Skeletal muscle tissue (tissue), 4 donors: ENCODE measurements around the gene PPP1R14D. TPM values are rescaled to one million over a fixed set of nuclear protein-coding genes. Genes with fewer than 3 reads are reported as not detected.

Experiments
- H3K27ac ChIP-seq: one replicate; pipeline ENCODE4 v1.7.0; 2013; ENCODE audit warnings: mild to moderate bottlenecking, low read depth, low read length, inconsistent platforms
- H3K27me3 ChIP-seq, 3 donors: one replicate each; pipeline ENCODE4 v1.7.0; 2013; ENCODE audit warnings: low read length in 3 of 3; ENCODE audit not compliant: control insufficient read depth in 3 of 3, insufficient read depth in 3 of 3
- H3K36me3 ChIP-seq, 3 donors: one replicate each; pipeline ENCODE4 v1.7.0; 2013; ENCODE audit warnings: low read length in 3 of 3; ENCODE audit not compliant: control insufficient read depth in 3 of 3, insufficient read depth in 3 of 3
- H3K4me1 ChIP-seq, 3 donors: one replicate each; pipeline ENCODE4 v1.7.0; 2013; ENCODE audit warnings: low read length in 3 of 3, mild to moderate bottlenecking in 3 of 3; ENCODE audit not compliant: control insufficient read depth in 3 of 3, insufficient read depth in 3 of 3
- H3K4me3 ChIP-seq, 3 donors: one replicate each; pipeline ENCODE4 v1.7.0; 2013; ENCODE audit warnings: low read length in 3 of 3
- H3K9ac ChIP-seq, 3 donors: one replicate each; pipeline ENCODE4 v1.7.0; 2013; ENCODE audit warnings: low read length in 3 of 3, mild to moderate bottlenecking in 3 of 3, moderate library complexity in 2 of 3, low read depth in 1 of 3
- H3K9me3 ChIP-seq, 3 donors: one replicate each; pipeline ENCODE4 v1.7.0; 2013; ENCODE audit warnings: low read length in 3 of 3; ENCODE audit not compliant: control insufficient read depth in 3 of 3
- total RNA-seq: library from RNA; depleted of rRNA; stranded (reverse); fragments of >200 nt; gene quantifications from one replicate; pipeline ENCODE4 v1.2.3, GENCODE V29; 2014
- donor health status: Osteomylitis.

The PPP1R14D gene
- total RNA-seq, 1 donor from 2014 or later: not detected

DNA sequence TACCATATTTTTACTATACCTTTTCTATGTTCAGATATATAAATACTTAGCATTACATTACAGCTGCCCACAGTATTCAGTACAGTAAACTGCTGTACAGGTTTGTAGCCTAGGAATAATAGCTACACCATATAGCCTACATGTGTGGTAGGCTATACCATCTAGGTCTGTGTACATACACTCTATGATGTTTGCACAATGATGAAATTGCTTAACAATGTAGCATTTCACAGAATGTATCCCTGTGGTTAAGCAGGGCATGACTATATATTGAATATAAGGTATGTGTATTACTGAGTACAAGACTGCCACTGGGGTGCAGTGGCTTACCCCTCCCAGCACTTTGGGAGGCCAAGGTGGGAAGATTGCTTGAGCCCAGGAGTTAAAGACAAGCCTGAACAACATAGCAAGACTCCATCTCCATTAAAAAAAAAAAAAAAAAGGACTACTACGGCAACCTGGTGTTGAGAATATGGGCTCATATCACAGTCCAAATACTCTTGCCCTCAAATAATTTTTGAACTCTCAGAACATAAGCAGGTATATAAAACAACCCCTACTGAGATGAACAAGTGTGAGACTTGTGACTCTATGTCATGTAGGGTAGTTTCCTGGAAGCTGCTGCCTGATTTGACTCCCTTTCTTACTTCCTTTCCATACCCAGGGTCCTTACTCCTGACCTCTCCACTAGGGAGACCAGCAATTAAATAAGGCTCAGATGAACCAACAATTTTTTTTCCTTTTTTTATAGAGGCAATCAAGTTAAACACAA lies 4.8 kb downstream of the PPP1R14D start:
- Histone ChIP-seq H3K36me3 (no peaks in the 10 kb centered on the region), H3K27ac (no peak overlapping the region), H3K4me1 (no peaks in the 10 kb centered on the region), H3K4me3 (no peak overlapping the region), H3K27me3 (peaks cover 0 to 7% (median 5%) of the 10 kb centered on the region in 3 donors), H3K9ac (no peak overlapping the region), H3K9me3 (no peaks in the 10 kb centered on the region)

DNA sequence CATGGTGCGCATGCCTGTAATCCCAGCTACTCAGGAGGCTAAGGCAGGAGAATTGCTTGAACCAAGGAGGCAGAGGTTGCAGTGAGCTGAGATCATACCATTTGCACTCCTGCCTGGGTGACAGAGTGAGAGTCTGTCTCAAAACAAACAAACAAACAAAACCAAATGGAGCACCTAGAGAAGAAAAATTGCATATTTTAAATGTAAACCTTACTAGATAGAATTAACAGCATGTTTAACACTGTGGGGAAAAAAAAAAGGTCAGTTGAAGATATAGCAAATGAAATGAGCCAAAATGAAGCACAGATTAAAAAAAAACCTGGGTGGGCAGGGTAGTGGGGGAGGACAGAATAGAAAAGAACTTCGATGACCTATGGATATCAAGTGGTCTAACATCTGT lies 7.3 kb downstream of the PPP1R14D start:
- no peaks in the 10 kb centered on the region for H3K9me3 ChIP-seq
- H3K4me1 ChIP-seq: no peaks in the 10 kb centered on the region
- peaks cover 0 to 4% (median 0%) of the 10 kb centered on the region in 3 donors for H3K27me3 ChIP-seq
- no peak overlapping the region for H3K27ac ChIP-seq
- H3K9ac ChIP-seq: no peak overlapping the region
- no peak overlapping the region for H3K4me3 ChIP-seq
- no peaks in the 10 kb centered on the region for H3K36me3 ChIP-seq

DNA sequence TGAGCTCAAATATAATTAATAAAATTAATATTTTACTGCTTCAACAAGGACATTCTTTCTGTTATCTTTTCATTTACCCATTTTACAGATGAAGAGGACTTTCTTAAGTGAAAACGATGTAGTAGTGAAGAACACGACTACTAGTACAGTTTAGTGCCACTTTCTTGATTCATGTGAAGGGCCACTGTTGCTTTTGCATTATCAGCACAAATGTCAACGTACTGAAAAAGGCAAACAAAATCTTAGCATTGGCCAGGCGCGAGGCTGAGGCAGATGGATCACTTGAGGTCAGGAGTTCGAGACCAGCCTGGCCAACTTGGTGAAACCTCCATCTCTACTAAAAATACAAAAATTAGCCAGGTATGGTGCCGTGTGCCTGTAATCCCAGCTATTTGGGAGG lies 9.5 kb downstream of the PPP1R14D start:
- no peaks in the 10 kb centered on the region for H3K9me3 ChIP-seq
- no peak overlapping the region for H3K9ac ChIP-seq
- H3K27me3 ChIP-seq: no peaks in the 10 kb centered on the region
- no peak overlapping the region for H3K27ac ChIP-seq
- H3K36me3 ChIP-seq: peaks cover 4 to 7% (median 7%) of the 10 kb centered on the region in 3 donors
- H3K4me1 ChIP-seq: no peaks in the 10 kb centered on the region
- H3K4me3 ChIP-seq: no peak overlapping the region

DNA sequence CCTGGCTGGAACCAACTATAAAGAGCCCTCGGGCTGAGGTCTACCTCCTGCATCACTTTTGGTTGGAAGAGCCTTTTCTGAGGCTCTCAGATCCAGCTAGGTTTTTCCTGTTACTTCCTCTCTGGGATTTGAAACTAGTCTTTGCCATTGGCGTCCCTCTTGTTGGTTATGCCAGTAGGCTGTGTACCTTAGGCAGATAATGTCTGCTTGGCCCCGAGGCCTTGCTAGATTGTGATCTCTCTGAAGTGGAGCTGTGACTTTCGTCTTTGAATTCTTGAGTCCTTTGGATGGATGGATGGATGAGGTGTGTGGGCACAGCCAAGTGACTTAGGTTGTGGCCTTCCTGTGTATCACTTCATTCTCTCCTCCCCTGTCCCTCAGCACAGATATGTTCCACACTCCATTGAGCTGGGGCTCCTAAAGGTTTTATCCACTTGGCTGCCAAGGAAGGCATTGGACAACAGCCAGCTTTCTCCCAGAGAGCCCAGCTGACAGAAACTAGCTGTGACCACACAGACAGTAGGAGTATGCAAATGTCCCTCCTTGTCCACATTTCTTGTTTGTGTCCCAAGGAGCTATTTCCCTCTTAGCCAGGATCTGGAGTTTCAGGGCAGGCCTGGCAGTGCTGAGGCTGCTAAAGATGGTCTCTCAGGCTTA lies 13.3 kb downstream of the PPP1R14D start:
- Histone ChIP-seq H3K27me3 (no peaks in the 10 kb centered on the region), H3K4me3 (no peak overlapping the region), H3K9ac (no peak overlapping the region), H3K4me1 (no peaks in the 10 kb centered on the region), H3K9me3 (no peaks in the 10 kb centered on the region), H3K27ac (no peak overlapping the region), H3K36me3 (peaks cover 21 to 32% (median 31%) of the 10 kb centered on the region in 3 donors)

DNA sequence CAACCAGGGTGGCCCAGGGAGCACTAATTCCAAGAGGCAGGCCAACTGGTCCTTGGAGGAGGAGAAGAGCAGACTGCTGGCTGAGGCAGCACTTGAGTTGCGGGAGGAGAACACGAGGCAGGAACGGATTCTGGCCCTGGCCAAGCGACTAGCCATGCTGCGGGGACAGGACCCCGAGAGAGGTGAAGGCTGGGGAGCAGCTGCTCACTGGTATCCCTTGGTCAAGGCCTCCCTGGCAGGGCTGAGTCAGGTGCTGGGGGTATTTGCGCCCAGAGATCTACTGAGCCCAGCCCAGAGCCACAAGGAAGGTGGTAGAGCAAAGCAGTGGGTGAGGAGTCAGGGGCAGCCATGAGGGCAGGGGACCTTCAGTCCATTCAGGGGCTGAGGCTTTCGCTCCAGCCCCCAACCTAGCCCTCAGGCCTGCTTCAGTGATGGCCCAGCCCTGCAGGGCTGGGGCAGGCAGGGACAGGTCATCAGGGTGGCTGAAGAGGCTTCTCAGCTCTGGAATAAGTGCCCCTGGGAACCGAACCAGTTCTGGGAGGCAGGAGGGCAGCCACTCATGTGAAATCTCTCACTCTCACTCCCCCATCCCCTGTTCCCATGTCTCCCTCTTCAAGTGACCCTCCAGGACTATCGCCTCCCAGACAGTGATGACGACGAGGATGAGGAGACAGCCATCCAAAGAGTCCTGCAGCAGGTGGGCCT lies 15.6 kb downstream of the PPP1R14D start:
- Histone ChIP-seq H3K36me3 (peaks cover 25 to 37% (median 35%) of the 10 kb centered on the region in 3 donors), H3K4me3 (no peak overlapping the region), H3K9ac (no peak overlapping the region), H3K4me1 (peaks cover 2 to 8% (median 6%) of the 10 kb centered on the region in 3 donors), H3K9me3 (no peaks in the 10 kb centered on the region), H3K27me3 (no peaks in the 10 kb centered on the region), H3K27ac (no peak overlapping the region)

DNA sequence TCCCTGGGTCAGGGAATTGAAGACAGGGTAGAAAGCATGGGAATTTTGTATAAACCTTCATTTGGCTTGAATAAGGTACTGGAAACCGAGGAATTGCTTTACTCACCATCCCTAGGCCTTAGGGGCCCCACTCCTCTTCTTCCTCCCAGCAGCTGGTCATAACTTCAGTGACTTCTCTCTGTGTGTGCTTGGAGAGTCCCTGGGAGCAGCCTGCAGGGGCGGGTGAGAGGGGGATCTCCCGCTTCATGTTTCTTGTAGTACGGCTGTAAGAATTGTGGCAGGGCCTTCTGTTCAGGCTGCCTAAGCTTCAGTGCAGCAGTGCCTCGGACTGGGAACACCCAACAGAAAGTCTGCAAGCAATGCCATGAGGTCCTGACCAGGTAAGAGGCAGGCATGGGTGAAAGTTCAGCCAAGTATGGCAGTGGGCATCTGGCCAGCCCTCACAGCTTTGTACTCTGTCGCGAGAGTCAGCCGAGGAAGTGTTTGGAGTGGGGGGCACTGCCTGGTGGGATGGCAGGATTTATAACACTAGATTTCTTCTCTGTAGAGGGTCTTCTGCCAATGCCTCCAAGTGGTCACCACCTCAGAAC lies 19.6 kb downstream of the PPP1R14D start:
- Histone ChIP-seq H3K4me1 (peaks cover 11 to 21% (median 14%) of the 10 kb centered on the region in 3 donors), H3K9ac (no peak overlapping the region), H3K27ac (no peak overlapping the region), H3K4me3 (no peak overlapping the region), H3K9me3 (no peaks in the 10 kb centered on the region), H3K27me3 (no peaks in the 10 kb centered on the region), H3K36me3 (peaks cover 22 to 30% (median 27%) of the 10 kb centered on the region in 3 donors)

DNA sequence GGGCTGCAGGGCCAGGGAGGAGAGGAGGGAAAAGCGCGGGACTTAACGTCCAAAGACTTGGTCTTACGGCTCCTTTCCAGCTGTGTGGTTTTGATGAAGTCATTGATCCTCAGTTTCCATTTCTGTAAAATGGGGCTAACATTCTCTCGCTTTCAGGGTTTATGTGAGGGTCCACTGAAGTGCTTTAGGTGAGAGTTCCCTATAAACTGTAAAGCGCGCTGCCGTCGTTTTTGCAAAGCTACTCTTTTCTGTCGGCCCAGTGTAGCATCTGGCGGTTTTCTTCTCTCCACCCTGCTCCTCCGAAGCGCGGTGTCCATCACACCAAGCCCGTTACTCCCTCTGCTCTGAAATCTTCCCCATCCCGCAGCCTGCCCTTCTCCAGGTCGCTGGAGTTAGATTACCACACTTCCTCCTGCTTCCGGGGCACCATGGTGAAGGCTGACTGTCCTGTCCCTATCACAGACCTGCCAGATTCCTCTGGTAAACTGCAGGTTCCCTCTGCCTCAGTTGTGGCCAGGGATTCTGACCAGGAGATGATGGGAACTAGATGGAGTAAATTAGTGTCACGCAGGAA lies 20.5 kb downstream of the PPP1R14D start:
- Histone ChIP-seq H3K27me3 (no peaks in the 10 kb centered on the region), H3K4me1 (peaks cover 14 to 27% (median 20%) of the 10 kb centered on the region in 3 donors), H3K9me3 (no peaks in the 10 kb centered on the region), H3K27ac (no peak overlapping the region), H3K9ac (peak overlapping the region; percentile 66 to 79 (median 71)), H3K36me3 (peaks cover 14 to 23% (median 17%) of the 10 kb centered on the region in 3 donors), H3K4me3 (peak overlapping the region; percentile 93 to 100 (median 98))

DNA sequence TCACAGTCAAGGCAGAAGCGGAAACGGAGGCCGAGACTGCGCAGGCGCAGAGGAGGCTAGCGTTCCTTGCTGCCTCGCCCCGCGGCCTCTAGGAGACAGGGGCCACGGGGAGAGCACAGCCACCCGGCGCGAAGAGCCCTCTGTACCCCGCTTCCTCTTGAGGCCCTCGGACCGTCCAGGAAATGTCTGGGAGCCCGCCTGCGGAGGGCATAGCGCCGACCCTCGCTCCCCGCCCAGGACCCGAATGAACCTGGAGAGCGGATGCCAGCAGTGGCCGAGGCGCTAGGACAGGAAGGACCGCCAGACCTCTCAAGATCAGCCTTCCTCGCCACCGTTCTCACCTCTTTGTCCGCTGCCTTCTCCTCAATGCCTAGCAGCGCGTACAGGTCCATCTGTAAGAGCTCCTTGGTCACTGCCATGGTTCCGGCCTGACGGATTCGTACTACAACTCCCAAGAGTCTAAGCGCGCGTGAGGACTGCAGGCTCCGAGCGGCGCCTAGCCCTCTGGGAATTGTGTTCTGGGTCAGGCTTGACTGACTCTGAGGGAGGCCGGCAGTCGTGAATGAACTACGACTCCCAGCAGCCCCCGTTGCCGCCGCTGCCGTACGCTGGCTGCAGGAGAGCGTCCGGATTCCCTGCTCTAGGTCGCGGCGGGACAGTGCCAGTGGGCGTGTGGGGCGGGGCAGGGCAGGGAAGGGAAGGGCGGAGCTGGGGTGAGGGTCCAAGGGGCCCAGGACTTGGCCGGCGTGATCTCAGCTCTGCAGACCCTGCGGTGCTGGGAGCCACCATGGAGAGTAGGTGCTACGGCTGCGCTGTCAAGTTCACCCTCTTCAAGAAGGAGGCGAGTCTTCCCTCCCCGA lies 21.2 kb downstream of the PPP1R14D start, which contains the start of the genes DNAJC17 and ZFYVE19:
TSS of gene DNAJC17 (minus strand) at position 446 of the 860 bp plus-strand sequence. CDS start at position 419, 27 bp downstream.
TSS of gene ZFYVE19 (plus strand) at position 62 of the 860 bp plus-strand sequence. CDS start at position 563, 501 bp downstream.
- Histone ChIP-seq H3K4me1 (peaks cover 20 to 33% (median 27%) of the 10 kb centered on the region in 3 donors), H3K9ac (peak within 1 kb of the TSS; percentile 81 to 98 (median 98)), H3K36me3 (peaks cover 12 to 21% (median 14%) of the 10 kb centered on the region in 3 donors), H3K4me3 (peak within 1 kb of the TSS; percentile 93 to 100 (median 98)), H3K27me3 (no peaks in the 10 kb centered on the region), H3K27ac (peak within 1 kb of the TSS; percentile 93), H3K9me3 (no peaks in the 10 kb centered on the region)
